Measurements from ENCODE around the gene NFIX. TPM values are rescaled to one million over a fixed set of nuclear protein-coding genes. Genes with fewer than 3 reads are reported as not detected.

NFIX gene
- total and polyA plus RNA-seq, 2 of the 13 experiments (the other 11 are each of a cell fraction or from before 2014, with no cell fraction given): 3.4 to 5.4 TPM

DNA sequence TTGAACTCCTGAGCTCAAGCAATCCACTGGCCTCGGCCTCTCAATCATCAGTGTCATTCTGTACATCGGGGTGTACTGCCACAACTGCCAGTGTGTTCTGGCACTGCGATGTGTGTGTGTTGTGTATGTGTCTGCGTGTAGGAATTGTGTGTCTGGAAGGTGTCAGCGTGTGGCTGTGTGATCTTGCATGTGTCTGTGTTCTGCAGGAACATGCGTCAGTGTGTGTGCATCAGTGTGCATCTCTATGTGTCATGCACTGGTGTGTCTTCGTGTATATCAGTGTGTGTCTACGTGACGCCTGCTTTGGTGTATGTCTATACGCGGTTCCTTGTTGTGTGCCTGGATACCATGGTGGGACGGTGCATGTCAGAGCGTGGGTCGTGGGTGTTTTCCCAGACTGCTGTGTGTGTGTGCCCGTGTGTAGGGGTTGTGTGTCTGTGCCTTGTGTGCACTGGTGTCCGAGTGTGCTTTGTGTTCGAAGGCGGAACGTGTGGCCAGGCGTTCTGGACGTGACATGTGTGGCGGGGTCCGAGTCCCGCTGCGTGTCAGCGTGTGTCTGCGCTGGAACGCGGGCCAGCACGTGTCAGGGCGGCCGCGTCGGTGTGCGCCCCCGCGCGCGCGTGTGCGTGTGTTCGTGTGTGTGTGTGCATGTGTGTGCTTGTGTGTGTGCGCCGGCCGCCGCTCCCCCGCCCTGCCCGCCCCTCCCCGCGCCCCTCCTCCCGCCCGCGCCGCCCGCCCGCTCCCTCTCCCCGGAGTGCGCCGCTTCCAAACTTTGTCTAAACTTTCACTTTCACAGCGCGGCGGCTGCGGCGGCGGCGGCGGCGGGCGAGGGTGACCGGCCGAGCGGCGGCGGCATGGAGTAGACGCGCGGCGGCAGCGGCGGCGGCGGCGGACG is at the start of gene NFIX (continued):
- TF ChIP-seq, protein P1, sequence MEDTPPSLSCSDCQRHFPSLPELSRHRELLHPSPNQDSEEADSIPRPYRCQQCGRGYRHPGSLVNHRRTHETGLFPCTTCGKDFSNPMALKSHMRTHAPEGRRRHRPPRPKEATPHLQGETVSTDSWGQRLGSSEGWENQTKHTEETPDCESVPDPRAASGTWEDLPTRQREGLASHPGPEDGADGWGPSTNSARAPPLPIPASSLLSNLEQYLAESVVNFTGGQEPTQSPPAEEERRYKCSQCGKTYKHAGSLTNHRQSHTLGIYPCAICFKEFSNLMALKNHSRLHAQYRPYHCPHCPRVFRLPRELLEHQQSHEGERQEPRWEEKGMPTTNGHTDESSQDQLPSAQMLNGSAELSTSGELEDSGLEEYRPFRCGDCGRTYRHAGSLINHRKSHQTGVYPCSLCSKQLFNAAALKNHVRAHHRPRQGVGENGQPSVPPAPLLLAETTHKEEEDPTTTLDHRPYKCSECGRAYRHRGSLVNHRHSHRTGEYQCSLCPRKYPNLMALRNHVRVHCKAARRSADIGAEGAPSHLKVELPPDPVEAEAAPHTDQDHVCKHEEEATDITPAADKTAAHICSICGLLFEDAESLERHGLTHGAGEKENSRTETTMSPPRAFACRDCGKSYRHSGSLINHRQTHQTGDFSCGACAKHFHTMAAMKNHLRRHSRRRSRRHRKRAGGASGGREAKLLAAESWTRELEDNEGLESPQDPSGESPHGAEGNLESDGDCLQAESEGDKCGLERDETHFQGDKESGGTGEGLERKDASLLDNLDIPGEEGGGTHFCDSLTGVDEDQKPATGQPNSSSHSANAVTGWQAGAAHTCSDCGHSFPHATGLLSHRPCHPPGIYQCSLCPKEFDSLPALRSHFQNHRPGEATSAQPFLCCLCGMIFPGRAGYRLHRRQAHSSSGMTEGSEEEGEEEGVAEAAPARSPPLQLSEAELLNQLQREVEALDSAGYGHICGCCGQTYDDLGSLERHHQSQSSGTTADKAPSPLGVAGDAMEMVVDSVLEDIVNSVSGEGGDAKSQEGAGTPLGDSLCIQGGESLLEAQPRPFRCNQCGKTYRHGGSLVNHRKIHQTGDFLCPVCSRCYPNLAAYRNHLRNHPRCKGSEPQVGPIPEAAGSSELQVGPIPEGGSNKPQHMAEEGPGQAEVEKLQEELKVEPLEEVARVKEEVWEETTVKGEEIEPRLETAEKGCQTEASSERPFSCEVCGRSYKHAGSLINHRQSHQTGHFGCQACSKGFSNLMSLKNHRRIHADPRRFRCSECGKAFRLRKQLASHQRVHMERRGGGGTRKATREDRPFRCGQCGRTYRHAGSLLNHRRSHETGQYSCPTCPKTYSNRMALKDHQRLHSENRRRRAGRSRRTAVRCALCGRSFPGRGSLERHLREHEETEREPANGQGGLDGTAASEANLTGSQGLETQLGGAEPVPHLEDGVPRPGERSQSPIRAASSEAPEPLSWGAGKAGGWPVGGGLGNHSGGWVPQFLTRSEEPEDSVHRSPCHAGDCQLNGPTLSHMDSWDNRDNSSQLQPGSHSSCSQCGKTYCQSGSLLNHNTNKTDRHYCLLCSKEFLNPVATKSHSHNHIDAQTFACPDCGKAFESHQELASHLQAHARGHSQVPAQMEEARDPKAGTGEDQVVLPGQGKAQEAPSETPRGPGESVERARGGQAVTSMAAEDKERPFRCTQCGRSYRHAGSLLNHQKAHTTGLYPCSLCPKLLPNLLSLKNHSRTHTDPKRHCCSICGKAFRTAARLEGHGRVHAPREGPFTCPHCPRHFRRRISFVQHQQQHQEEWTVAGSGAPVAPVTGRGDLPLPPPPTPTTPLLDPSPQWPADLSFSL (CRISPR knock-in tag; IDR thresholded peaks at IDR 0.05): peak; percentile 98
- TF ChIP-seq BRCA1 (CRISPR knock-in tag; IDR thresholded peaks at IDR 0.05) (no peak), ZNF577 (CRISPR knock-in tag; IDR thresholded peaks at IDR 0.05; ENCODE audit: borderline replicate concordance, low read depth) (no peak), SIN3B (IDR thresholded peaks at IDR 0.05; ENCODE audit: low read length) (no peak), ZNF260 (CRISPR knock-in tag; IDR thresholded peaks at IDR 0.05; ENCODE audit: borderline replicate concordance, low read depth) (no peak), ARID2 (CRISPR knock-in tag; IDR thresholded peaks at IDR 0.05; ENCODE audit: borderline replicate concordance) (no peak), NFKB2 (CRISPR knock-in tag; IDR thresholded peaks at IDR 0.05; ENCODE audit: borderline replicate concordance) (peak; percentile 42; the same call in 1 of the 2 replicates), MEIS1 (CRISPR knock-in tag; IDR thresholded peaks at IDR 0.05; ENCODE audit: borderline replicate concordance) (no peak), RBFOX2 (IDR thresholded peaks at IDR 0.05; ENCODE audit: low read depth, low read length) (no peak), HIVEP1 (CRISPR knock-in tag; IDR thresholded peaks at IDR 0.05) (no peak), ZNF747 (CRISPR knock-in tag; IDR thresholded peaks at IDR 0.05; ENCODE audit: borderline replicate concordance) (no peak), ZBTB20 (CRISPR knock-in tag; IDR thresholded peaks at IDR 0.05; ENCODE audit: borderline replicate concordance, low read depth) (no peak), ZNF709 (CRISPR knock-in tag; IDR thresholded peaks at IDR 0.05) (no peak), ZFP41 (CRISPR knock-in tag; IDR thresholded peaks at IDR 0.05; ENCODE audit: borderline replicate concordance) (0 out of 2 replicates have a peak, but pooled peaks have one; percentile 23), NFATC3 (CRISPR knock-in tag; IDR thresholded peaks at IDR 0.05) (no peak)
- TF ChIP-seq, protein P2, sequence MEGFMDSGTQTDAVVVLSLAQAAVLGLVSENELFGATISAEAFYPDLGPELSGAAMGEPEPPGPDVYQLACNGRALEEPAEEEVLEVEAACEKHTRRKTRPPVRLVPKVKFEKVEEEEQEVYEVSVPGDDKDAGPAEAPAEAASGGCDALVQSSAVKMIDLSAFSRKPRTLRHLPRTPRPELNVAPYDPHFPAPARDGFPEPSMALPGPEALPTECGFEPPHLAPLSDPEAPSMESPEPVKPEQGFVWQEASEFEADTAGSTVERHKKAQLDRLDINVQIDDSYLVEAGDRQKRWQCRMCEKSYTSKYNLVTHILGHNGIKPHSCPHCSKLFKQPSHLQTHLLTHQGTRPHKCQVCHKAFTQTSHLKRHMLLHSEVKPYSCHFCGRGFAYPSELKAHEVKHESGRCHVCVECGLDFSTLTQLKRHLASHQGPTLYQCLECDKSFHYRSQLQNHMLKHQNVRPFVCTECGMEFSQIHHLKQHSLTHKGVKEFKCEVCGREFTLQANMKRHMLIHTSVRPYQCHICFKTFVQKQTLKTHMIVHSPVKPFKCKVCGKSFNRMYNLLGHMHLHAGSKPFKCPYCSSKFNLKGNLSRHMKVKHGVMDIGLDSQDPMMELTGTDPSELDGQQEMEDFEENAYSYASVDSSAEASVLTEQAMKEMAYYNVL (CRISPR knock-in tag; IDR thresholded peaks at IDR 0.05; ENCODE audit: borderline replicate concordance): no peak
- TF ChIP-seq, protein P3, sequence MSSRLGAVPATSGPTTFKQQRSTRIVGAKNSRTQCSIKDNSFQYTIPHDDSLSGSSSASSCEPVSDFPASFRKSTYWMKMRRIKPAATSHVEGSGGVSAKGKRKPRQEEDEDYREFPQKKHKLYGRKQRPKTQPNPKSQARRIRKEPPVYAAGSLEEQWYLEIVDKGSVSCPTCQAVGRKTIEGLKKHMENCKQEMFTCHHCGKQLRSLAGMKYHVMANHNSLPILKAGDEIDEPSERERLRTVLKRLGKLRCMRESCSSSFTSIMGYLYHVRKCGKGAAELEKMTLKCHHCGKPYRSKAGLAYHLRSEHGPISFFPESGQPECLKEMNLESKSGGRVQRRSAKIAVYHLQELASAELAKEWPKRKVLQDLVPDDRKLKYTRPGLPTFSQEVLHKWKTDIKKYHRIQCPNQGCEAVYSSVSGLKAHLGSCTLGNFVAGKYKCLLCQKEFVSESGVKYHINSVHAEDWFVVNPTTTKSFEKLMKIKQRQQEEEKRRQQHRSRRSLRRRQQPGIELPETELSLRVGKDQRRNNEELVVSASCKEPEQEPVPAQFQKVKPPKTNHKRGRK (CRISPR knock-in tag; IDR thresholded peaks at IDR 0.05): 0 out of 2 replicates have a peak, but pooled peaks have one; percentile 25
